ENCODE data around the gene CD22. TPM values are rescaled to one million over a fixed set of nuclear protein-coding genes. Genes with fewer than 3 reads are reported as not detected.

CD22 gene
- total and polyA plus RNA-seq, 4 donors: 0.15 to 4.1 (median 1.3) TPM

GRCh38 chr19:35352177-35352447, 23.1 kb downstream of the CD22 start:
- Histone ChIP-seq H3K9me3 (ENCODE audit: control insufficient read depth in 4 of 4, low read length in 3 of 4) (no peaks in the 10 kb centered on the region), H3K4me3 (ENCODE audit: low read depth in 1 of 3, low read length in 3 of 3) (no peak overlapping the region), H3K27ac (ENCODE audit: low read depth in 1 of 2, low read length in 2 of 2) (no peak overlapping the region), H3K27me3 (ENCODE audit: control insufficient read depth in 4 of 4, insufficient read depth in 4 of 4, low read length in 3 of 4) (peaks cover 0 to 3% (median 0%) of the 10 kb centered on the region in 4 donors), H3K9ac (ENCODE audit: low read depth in 1 of 2, low read length in 2 of 2) (no peak overlapping the region), H3K36me3 (ENCODE audit: control insufficient read depth in 4 of 4, insufficient read depth in 3 of 4, low read depth in 1 of 4, low read length in 3 of 4) (no peaks in the 10 kb centered on the region), H3K4me1 (ENCODE audit: control insufficient read depth in 4 of 4, insufficient read depth in 4 of 4, low read length in 3 of 4) (peaks cover 3 to 10% (median 4%) of the 10 kb centered on the region in 4 donors)
- 88% methylated on average over 18 of the region's 18 CpGs for WGBS
- TF ChIP-seq MAX (IDR thresholded peaks at IDR 0.05) (no peak), TAF1 (conservative IDR thresholded peaks at IDR 0.05) (no peak), FOXA2 (IDR thresholded peaks at IDR 0.05) (no peak), NR2F2 (IDR thresholded peaks at IDR 0.05) (no peak), SP1 (IDR thresholded peaks at IDR 0.05) (no peak), REST (IDR thresholded peaks at IDR 0.05) (no peak), EGR1 (IDR thresholded peaks at IDR 0.05; ENCODE audit: low read depth in 2 of 2) (no peak), YY1 (IDR thresholded peaks at IDR 0.05) (no peak), GABPA (IDR thresholded peaks at IDR 0.05 in 1 of 2, conservative IDR thresholded peaks at IDR 0.05 in 1 of 2) (no peak), RAD21 (IDR thresholded peaks at IDR 0.05) (no peak), JUND (IDR thresholded peaks at IDR 0.05) (no peak), ZBTB33 (IDR thresholded peaks at IDR 0.05) (no peak), ATF3 (IDR thresholded peaks at IDR 0.05) (no peak), HNF4A (conservative IDR thresholded peaks at IDR 0.05) (no peak), RXRA (IDR thresholded peaks at IDR 0.05) (no peak), HNF4G (IDR thresholded peaks at IDR 0.05) (no peak)
- DNase-seq (ENCODE audit: low spot score): no peak

- 37% methylated on average over 32 of the region's 32 CpGs for WGBS
- H3K4me3 ChIP-seq (ENCODE audit: low read depth in 1 of 3, low read length in 3 of 3): no peak overlapping the region
- H3K27me3 ChIP-seq (ENCODE audit: control insufficient read depth in 4 of 4, insufficient read depth in 4 of 4, low read length in 3 of 4): peaks cover 0 to 3% (median 0%) of the 10 kb centered on the region in 4 donors
- H3K36me3 ChIP-seq (ENCODE audit: control insufficient read depth in 4 of 4, insufficient read depth in 3 of 4, low read depth in 1 of 4, low read length in 3 of 4): no peaks in the 10 kb centered on the region
- peaks cover 3 to 10% (median 4%) of the 10 kb centered on the region in 4 donors for H3K4me1 ChIP-seq (ENCODE audit: control insufficient read depth in 4 of 4, insufficient read depth in 4 of 4, low read length in 3 of 4)
- peak; percentile 64 for DNase-seq (ENCODE audit: low spot score)
- no peaks in the 10 kb centered on the region for H3K9me3 ChIP-seq (ENCODE audit: control insufficient read depth in 4 of 4, low read length in 3 of 4)
- H3K27ac ChIP-seq (ENCODE audit: low read depth in 1 of 2, low read length in 2 of 2): no peak overlapping the region
- no peak overlapping the region for H3K9ac ChIP-seq (ENCODE audit: low read depth in 1 of 2, low read length in 2 of 2)
- TF ChIP-seq FOXA1 (IDR thresholded peaks at IDR 0.05) (no peak), REST (IDR thresholded peaks at IDR 0.05) (no peak), NR2F2 (IDR thresholded peaks at IDR 0.05) (no peak), FOXA2 (IDR thresholded peaks at IDR 0.05) (no peak), RXRA (IDR thresholded peaks at IDR 0.05) (peak; percentile 30 to 43), HNF4G (IDR thresholded peaks at IDR 0.05) (no peak), GABPA (IDR thresholded peaks at IDR 0.05 in 1 of 2, conservative IDR thresholded peaks at IDR 0.05 in 1 of 2) (no peak), ATF3 (IDR thresholded peaks at IDR 0.05) (no peak), TAF1 (conservative IDR thresholded peaks at IDR 0.05) (no peak), ZBTB33 (IDR thresholded peaks at IDR 0.05) (no peak), RAD21 (IDR thresholded peaks at IDR 0.05) (peak; percentile 99), YY1 (IDR thresholded peaks at IDR 0.05) (no peak)
Observed at GRCh38 chr19:35352448-35353304, 23.7 kb downstream of the CD22 start.
